Epithelial cell of proximal tubule (primary cell): ENCODE data around the gene GBA2. TPM values are rescaled to one million over a fixed set of nuclear protein-coding genes. Genes with fewer than 3 reads are reported as not detected.

ENCODE experiments used
- DNase-seq: peaks from one replicate; pipeline ENCODE4 v3.0.0-alpha.2; 2011; ENCODE audit warnings: low read depth
- H3K4me3 ChIP-seq: 2 replicates; pipeline ENCODE4 v1.5.1; 2011; ENCODE audit warnings: low read depth, mild to moderate bottlenecking, low read length
- CTCF ChIP-seq: conservative IDR thresholded peaks from 2 replicates; pipeline ENCODE4 v1.5.1; 2012; ENCODE audit warnings: low read depth, mild to moderate bottlenecking, low read length
- total RNA-seq: library from RNA; depleted of rRNA; stranded (reverse); fragments of >200 nt; gene quantifications from 2 replicates; pipeline ENCODE4 v1.2.3, GENCODE V29; 2015

The GBA2 gene
- total RNA-seq, 1 donor from 2014 or later = 39.3 TPM

- TF ChIP-seq CTCF = no peak
- no peak overlapping the region for H3K4me3 ChIP-seq
- DNase-seq = no peak
Observed at GRCh38 chr9:35743452-35743851, 5.6 kb downstream of the GBA2 start.

GRCh38 chr9:35741740-35742139, 7.3 kb downstream of the GBA2 start:
- DNase-seq = no peak
- no peak for TF ChIP-seq CTCF
- no peak overlapping the region for H3K4me3 ChIP-seq

- DNase-seq = no peak
- no peak for TF ChIP-seq CTCF
- H3K4me3 ChIP-seq = no peak overlapping the region
Observed at GRCh38 chr9:35740243-35740642, 8.8 kb downstream of the GBA2 start.

GRCh38 chr9:35738924-35739323, 10.1 kb downstream of the GBA2 start:
- TF ChIP-seq CTCF = no peak
- no peak overlapping the region for H3K4me3 ChIP-seq
- no peak for DNase-seq

- no peak overlapping the region for H3K4me3 ChIP-seq
- DNase-seq = no peak
- TF ChIP-seq CTCF = no peak
Observed at GRCh38 chr9:35738186-35738585, 10.8 kb downstream of the GBA2 start.

GRCh38 chr9:35737143-35737542, 11.9 kb downstream of the GBA2 start:
- DNase-seq = no peak
- no peak overlapping the region for H3K4me3 ChIP-seq
- TF ChIP-seq CTCF = no peak

- TF ChIP-seq CTCF = peak; percentile 93
- H3K4me3 ChIP-seq = no peak overlapping the region
- no peak for DNase-seq
Observed at GRCh38 chr9:35736201-35736633, 12.8 kb downstream of the GBA2 start.
